NCI-H146 treated with DMSO at 0.1 percent for 48 hours (cell line): Measurements from ENCODE around the gene CA10.

Experiments
- DNase-seq: peaks from one replicate; lab custom pipeline; 2025; ENCODE audit not compliant: unreplicated experiment; lab: John Stamatoyannopoulos, UW

The CA10 gene

GRCh38 chr17:52147872-52148271 lies 10.6 kb downstream of the CA10 start:
- no peak for DNase-seq

DNA sequence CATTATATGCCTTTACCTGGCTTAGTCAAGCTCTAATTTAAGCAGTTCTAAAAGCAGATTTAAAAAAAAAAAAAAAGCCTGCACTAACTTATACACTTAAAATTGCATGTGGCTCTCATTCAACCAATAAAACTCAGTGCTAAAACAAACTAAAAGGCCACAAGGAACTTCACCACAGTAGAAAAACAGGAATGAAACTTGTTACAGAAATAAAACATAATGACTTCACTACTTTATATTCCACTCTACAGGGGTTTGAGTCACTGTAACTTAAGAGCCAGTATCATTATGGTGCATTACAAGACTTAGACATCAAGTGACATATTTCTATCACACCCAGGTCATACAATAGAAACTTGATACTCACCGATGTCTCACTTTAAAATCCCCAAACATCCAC lies 11.1 kb downstream of the CA10 start:
- no peak for DNase-seq

GRCh38 chr17:52145476-52145875 lies 13.0 kb downstream of the CA10 start:
- DNase-seq, result no peak

DNA sequence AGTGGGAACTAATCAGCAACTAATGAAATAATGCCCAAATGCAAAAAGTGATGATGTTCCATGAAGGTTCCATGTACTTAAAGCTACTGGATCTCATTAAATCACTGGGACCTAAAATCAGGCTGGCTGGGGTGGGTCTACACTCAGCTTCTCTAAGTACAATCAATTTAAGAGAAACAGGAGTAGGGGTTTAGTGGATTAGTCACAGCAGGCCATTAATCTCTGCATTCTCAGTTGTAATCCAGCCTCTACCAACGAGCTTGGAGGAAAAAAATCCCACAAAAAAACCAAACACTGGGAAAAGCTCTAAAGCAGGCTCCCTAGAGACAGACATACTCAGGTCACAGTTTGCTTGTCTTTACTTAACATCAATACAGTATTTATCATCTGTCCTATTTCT lies 15.0 kb downstream of the CA10 start:
- DNase-seq, result no peak

DNA sequence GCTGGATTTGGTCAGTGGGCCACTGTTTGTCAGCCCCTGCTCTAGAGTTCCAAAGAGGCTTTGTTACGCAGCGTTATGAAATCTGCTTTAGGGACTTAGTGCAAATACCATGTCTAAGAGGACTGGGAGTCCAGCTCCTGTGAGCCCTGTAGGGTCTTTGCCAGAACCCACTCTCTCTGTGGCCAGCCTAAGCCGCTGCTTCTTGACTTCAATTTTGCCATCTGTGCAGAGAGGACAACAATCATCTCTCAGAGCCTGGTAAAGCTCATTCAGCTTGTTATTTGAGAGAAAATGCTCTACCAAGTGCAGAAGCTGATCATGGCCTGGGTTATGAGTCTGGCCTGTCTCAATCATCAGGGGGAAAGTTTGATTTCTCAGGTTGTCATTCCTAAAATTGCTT lies 17.9 kb downstream of the CA10 start:
- no peak for DNase-seq

- no peak for DNase-seq
Observed at GRCh38 chr17:52138752-52139151, 19.8 kb downstream of the CA10 start.

GRCh38 chr17:52138350-52138749 lies 20.2 kb downstream of the CA10 start:
- DNase-seq, result no peak

- no peak for DNase-seq
Observed at GRCh38 chr17:52136166-52136565, 22.3 kb downstream of the CA10 start.

DNA sequence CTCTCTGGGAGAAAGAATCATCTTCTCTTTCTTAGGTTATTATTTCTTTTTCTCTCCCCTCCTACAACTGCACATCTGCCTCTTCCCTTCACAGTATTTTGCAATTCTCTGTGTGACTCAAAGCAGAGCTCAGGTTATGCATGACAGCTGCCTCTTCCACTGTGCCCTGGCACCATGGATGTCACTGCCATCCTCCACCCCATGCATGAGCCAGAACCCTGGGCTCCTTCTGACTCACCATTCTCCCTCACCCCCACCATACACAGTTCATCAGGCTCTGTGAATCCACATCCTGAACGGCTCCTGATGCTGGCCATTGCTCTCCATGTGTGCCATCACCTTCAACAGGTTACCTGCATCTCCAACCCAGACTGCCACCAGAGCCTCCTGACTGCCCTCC lies 23.9 kb downstream of the CA10 start:
- no peak for DNase-seq

- DNase-seq, result no peak
Observed at GRCh38 chr17:52128721-52129120, 29.8 kb downstream of the CA10 start.

- DNase-seq, result no peak
Observed at GRCh38 chr17:52124993-52125392, 33.5 kb downstream of the CA10 start.

DNA sequence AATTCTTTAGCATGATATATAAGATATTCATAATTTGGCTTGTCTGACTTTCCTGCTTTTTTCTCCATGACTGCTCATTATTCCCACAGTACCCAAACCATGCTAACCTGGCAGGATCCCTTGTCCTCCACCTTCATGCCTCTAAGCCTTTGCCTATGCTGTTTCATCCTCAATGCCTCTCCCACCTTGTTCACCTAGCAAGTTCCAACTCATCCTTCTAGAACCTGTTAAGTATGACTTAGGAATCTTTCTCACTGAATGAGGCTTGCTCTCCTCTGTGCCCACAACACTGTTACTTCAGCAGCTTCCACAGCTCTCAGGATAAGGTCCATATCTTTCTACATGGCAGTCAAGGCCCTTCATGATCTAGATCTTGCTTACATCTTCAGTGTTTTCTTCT lies 34.0 kb downstream of the CA10 start:
- DNase-seq, result no peak

DNA sequence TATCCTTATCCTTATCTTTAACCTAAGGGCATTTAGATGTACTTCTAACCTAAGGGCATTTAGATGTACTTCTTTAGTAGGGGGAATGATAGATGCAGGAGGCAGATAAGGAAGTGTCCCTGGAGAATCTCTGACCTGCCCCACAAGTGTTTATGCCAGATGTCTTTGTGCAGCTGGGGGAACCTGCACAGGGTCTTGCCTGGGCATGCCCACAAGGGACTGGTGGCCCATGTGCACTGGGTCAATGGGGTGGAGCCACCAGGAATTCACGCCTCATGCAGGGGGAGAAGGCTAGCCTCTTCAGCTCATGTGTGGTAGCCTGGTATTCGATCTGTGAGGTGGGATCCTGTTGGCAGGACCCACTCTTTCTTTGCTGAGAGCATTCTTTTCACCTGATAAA lies 38.0 kb downstream of the CA10 start:
- no peak for DNase-seq

DNA sequence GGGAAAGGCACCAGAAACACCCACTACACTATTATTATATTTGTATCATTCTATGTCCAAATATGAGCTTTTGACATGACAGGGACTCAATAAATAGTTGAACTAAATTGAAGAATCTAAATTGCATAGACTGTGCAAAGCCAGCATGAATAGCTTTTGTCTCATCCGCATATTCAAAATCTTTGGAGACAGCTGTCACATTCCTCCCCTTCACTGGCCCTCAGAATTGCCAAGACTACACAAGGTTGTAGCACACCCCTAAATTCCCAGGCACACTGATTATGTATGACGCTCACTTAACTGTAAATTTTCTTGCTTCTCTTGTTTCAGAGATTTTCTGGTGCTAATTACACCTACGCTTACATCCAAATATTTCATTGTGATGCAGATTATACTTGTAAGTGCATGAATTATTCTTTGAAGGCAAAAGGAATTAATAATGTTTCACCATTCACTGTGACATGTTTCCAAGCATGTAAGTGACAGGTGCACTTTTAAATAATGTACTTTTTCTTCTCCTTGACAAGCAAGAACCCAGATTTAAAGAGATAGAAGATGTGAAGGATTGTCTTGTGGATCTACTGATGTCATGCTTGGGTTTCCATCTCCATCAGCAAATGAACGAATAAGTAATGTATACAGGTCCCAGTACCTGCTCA lies 47.5 kb downstream of the CA10 start:
- no peak for DNase-seq

- no peak for DNase-seq
Observed at GRCh38 chr17:52106638-52107261, 51.8 kb downstream of the CA10 start.

DNA sequence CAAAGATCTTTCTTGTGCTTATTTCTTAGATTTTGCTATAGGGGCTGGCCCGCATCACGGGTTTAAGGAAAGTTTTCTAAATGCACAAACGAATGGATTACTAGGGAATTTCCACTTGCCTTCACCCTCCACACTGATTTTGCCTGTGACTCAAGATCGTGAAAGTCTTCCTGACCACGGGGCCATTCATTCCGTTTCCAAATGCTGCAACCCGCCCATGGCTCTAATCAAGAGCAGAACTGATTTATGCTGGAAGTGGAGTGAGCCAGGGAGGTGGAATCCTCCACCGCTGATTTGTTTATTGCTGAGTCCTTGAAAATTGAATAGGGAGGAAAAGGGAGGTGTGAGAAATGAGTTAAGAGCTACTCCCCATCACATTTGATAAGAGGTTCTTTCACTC lies 52.4 kb downstream of the CA10 start:
- DNase-seq, result no peak

DNA sequence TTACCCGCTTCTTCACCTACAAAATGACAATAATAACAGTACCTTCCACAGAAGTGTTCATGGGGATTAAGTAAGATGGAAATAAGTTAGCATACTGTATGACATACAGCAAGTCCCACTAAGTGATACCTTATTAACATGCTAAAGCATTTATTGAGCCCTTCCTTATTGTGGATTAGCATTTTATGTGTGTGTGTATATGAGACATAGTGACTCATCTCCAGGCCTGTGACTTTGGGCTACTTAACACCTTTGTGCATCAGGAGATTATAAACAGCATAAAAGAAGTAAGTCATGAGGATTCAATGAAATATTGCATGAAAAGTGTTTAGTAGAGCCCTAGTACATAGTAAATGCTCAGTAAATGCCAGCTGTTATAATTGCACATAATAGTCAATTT lies 52.9 kb downstream of the CA10 start:
- DNase-seq, result no peak

- DNase-seq, result no peak
Observed at GRCh38 chr17:52096056-52096455, 62.5 kb downstream of the CA10 start.

- no peak for DNase-seq
Observed at GRCh38 chr17:52084176-52084575, 74.3 kb downstream of the CA10 start.

- DNase-seq, result no peak
Observed at GRCh38 chr17:52079496-52079895, 79.0 kb downstream of the CA10 start.

DNA sequence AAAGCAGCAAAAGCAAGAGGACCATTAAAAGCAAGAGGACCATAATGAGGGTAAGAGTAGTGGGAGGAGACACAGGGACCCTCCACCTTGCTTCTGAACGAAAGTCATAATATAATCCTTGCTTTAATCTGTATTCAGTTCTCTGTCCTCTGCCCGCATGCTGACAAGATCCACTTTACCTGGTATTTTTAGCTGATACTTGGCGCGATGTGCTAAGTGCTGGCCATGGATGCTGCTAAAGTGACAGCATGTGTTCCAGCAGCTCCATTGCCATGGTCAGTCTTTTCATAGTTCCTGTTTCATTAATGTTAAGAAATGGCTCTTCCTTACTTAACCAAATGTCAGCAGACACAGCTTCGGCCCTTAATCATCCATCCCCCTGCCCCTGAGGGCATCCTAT lies 86.8 kb downstream of the CA10 start:
- DNase-seq, result no peak

DNA sequence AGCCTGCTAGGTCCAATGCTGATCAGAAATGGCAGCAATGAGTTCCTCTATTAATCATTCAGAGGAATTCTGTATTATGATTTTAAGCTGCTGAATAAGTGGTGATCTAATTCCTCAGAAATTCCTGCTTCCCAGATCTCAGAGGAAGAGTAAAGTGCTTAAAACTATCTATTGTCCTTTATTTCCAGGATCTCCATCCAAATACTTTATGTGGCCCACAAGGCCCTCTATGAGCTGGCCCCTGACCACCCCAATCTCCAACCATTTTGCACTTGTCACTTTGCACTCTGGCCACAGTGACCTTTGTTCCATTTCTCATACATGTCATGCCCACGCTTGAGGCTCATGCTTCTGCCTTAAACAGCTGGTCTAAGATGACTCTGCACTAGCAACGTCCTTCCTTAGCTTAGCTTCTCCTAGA lies 93.7 kb downstream of the CA10 start:
- no peak for DNase-seq

GRCh38 chr17:52049496-52049895 lies 109.0 kb downstream of the CA10 start:
- DNase-seq, result no peak
